GM12878 (cell line): ENCODE data around the gene TNNT1. TPM values are rescaled to one million over a fixed set of nuclear protein-coding genes. Genes with fewer than 3 reads are reported as not detected.

ENCODE experiments used
- ATAC-seq: fragments of 200-7000 bp; cut with Tn5 transposase; 3 replicates; pipeline ENCODE4 v1.9.1; 2020; ENCODE audit warnings: mild to moderate bottlenecking, moderate library complexity
- BruUV-seq: library from RNA; stranded (reverse); fragments of 400-500 nt; replicated peaks from 2 replicates; lab custom pipeline; 2021; lab: Mats Ljungman, UMichigan
- CTCF ChIA-PET: fragments of 300-600 bp; sonication (Branson Sonifier 250); formaldehyde crosslinking; extraction: SDS; loops from one replicate; lab custom pipeline; 2021; ENCODE audit warnings: inconsistent platforms; lab: Yijun Ruan, JAX
- POLR2A ChIA-PET: fragments of 350-600 bp; formaldehyde crosslinking; extraction: SDS; loops from one replicate; lab custom pipeline; 2021; ENCODE audit warnings: inconsistent platforms; lab: Charles Lee
- RAD21 ChIA-PET: fragments of 300-600 bp; sonication (Branson Sonifier 250); formaldehyde crosslinking; loops from one replicate; lab custom pipeline; 2023; ENCODE audit warnings: antibody characterized with exemption; ENCODE audit not compliant: unreplicated experiment; lab: Charles Lee
- SMC1A ChIA-PET: fragments of 300-600 bp; sonication (Branson Sonifier 250); formaldehyde crosslinking; loops from one replicate; lab custom pipeline; 2023; ENCODE audit not compliant: unreplicated experiment, uncharacterized antibody; lab: Charles Lee
- DNase-seq: peaks from one replicate; pipeline ENCODE4 v3.0.0-alpha.2; 2011; ENCODE audit warnings: low read depth, low spot score
- FAIRE-seq: peaks from 3 replicates; lab custom pipeline; 2011; peaks lifted over from hg19 to GRCh38; lab: Jason Lieb, UNC
- H2AFZ ChIP-seq: 2 replicates; pipeline ENCODE4 v1.6.0; 2011; ENCODE audit warnings: low read depth, low read length, control low read depth; ENCODE audit not compliant: control insufficient read depth
- H3K27ac ChIP-seq: 2 replicates; pipeline ENCODE4 v1.5.1; 2011; ENCODE audit warnings: control low read depth; ENCODE audit not compliant: control insufficient read depth, insufficient read depth
- H3K27me3 ChIP-seq, 2 experiments: replicated peaks in 1 of 2; 2 replicates each; pipeline versions ENCODE4 v1.6.0 to v1.6.1; 2011; ENCODE audit warnings: low read length in 1 of 2; ENCODE audit not compliant: control insufficient read depth in 2 of 2, insufficient read depth in 2 of 2
- H3K36me3 ChIP-seq, 2 experiments: 2 replicates each; pipeline ENCODE4 v1.5.1; 2011; ENCODE audit warnings: low read length in 1 of 2; ENCODE audit not compliant: control insufficient read depth in 2 of 2, insufficient read depth in 2 of 2
- H3K4me1 ChIP-seq: 2 replicates; pipeline ENCODE4 v1.6.1; 2011; ENCODE audit warnings: mild to moderate bottlenecking, low read length, moderate library complexity, mixed read lengths; ENCODE audit not compliant: control insufficient read depth, insufficient read depth
- H3K4me2 ChIP-seq: 2 replicates; pipeline ENCODE4 v1.6.0; 2011; ENCODE audit warnings: control low read depth; ENCODE audit not compliant: control insufficient read depth, insufficient read depth
- H3K4me3 ChIP-seq: fragments of 200-600 bp; sonication (generic); 2 replicates; pipeline ENCODE4 v1.5.1; 2016
- H3K79me2 ChIP-seq: 2 replicates; pipeline ENCODE4 v1.6.0; 2011; ENCODE audit warnings: low read length; ENCODE audit not compliant: control insufficient read depth, insufficient read depth
- H3K9ac ChIP-seq: 2 replicates; pipeline ENCODE4 v1.8.0; 2011; ENCODE audit warnings: low read length, control low read depth, mixed read lengths; ENCODE audit not compliant: control insufficient read depth, insufficient read depth
- H3K9me3 ChIP-seq: replicated peaks from 3 replicates; pipeline ENCODE4 v1.5.1; 2011; ENCODE audit warnings: mild to moderate bottlenecking, low read length; ENCODE audit not compliant: control insufficient read depth, insufficient read depth
- H4K20me1 ChIP-seq: 2 replicates; pipeline ENCODE4 v1.6.0; 2011; ENCODE audit not compliant: control insufficient read depth, insufficient read depth
- CEBPZ ChIP-seq: fragments of 150-350 bp; IDR thresholded peaks from 2 replicates; pipeline ENCODE4 v1.6.1; 2016; ENCODE audit warnings: low read depth, low read length
- NR2F1 ChIP-seq: fragments of 450-650 bp; conservative IDR thresholded peaks from 2 replicates; pipeline ENCODE4 v1.6.1; 2017; ENCODE audit warnings: mild to moderate bottlenecking
- NRF1 ChIP-seq: conservative IDR thresholded peaks from 2 replicates; pipeline ENCODE4 v1.6.1; 2011; ENCODE audit warnings: mild to moderate bottlenecking, low read depth, low read length, improper control_type of control experiment
- POLR2AphosphoS5 ChIP-seq: IDR thresholded peaks from 2 replicates; pipeline ENCODE4 v1.6.1; 2011; ENCODE audit warnings: mild to moderate bottlenecking, low read length, inconsistent platforms
- WGBS: methylation state at CpG from one replicate; pipeline ENCODE4 v1.1.6; 2016; ENCODE audit warnings: low lambda C conversion rate; ENCODE audit not compliant: insufficient replicate concordance, insufficient coverage; ENCODE audit errors: missing lambda C conversion rate; 5-methylcytosine and 5-hydroxymethylcytosine counted together
- in situ Hi-C: fragments of 300-500 bp; cut with MboI; formaldehyde crosslinking; loops from 9 replicates; pipeline ENCODE4 v1.14.3; 2018; ENCODE audit warnings: mixed read lengths
- intact Hi-C: fragments of 100-400 bp; cut with micrococcal nuclease; formaldehyde crosslinking; loops from one replicate; pipeline ENCODE4 v1.14.2; 2022; ENCODE audit not compliant: unreplicated experiment
- polyA plus RNA-seq, 11 experiments: library from polyadenylated mRNA; depleted of rRNA in 4 of 11; unstranded in 6 of 11; stranded (reverse) in 5 of 11; fragments of >200 nt; fragmentation: Nextera tagmentation in 4 of 11; fragmentation: Illumina TruSeq in 1 of 11; extraction: Ambion mirVana in 4 of 11; extraction: Trizol in 1 of 11; gene quantifications; 1 replicate in 1 of 11; 2 replicates in 10 of 11; pipeline versions ENCODE4 v1.2.1 to v1.2.3, GENCODE V29; 2011 to 2016; ENCODE audit warnings: inconsistent platforms in 2 of 11, missing spikeins in 2 of 11, low read depth in 1 of 11
- total RNA-seq, 4 experiments: library from RNA; depleted of rRNA in 3 of 4; stranded (reverse); fragments of >200 nt in 3 of 4; fragmentation: Illumina TruSeq in 1 of 4; extraction: Trizol in 1 of 4; gene quantifications; 2 replicates each; pipeline versions ENCODE4 v1.2.1 to v1.2.3, GENCODE V29; 2013 to 2021

The TNNT1 gene
- total and polyA plus RNA-seq, 10 of the 15 experiments (the other 5 are each of a cell fraction or from before 2014, with no cell fraction given), result 0.26 to 0.62 (median 0.37) TPM; not detected in 7

DNA sequence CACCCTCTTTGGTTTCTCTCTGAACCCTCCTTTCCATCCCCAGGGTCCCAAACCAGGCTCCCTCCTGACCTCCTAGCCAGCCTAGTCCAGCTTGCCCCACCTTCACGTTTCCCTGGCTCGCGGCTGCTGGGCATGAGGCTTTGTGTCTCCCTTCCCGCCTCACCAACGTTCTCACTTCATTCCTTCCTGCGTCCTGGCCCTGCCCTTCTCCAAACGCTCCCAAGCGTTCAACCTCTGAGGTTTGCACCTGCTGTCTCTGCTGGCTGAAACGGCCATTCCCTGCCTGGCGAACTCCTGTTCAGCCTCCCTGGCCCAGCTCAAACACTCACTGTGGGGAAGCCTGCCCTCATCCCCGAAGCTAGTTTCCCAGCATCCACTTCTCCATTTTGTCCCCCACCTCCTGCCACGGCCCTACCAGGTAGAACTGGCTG lies 61.0 kb downstream of the TNNT1 start (continued):
- TF ChIP-seq NR2F1 (no peak), NRF1 (no peak)
- TF ChIP-seq, all 136 proteins: peak for 0

DNA sequence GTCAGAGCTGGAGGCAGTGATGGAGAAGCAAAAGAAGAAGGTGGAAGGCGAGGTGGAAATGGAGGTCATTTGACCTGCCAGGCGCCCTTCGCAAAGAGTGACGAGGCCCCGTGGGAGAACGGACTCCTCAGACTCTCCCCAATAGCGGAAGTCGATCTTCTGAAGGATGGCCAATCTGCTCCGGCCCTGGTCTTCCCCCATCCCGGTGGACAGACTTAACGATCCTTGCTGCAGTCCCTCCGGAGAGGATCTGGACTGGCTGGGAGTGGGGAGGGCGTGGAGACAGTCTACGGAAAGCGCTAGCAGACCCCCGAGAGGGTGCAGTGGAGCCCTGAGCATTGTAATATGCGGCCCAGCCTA lies 61.5 kb downstream of the TNNT1 start:
- no peak for DNase-seq
- TF ChIP-seq CEBPZ (no peak), POLR2AphosphoS5 (no peak)
- BruUV-seq, result no TSS peak
- no peaks in the 10 kb centered on the region for H4K20me1 ChIP-seq
- ATAC-seq, result no peak
- CTCF ChIA-PET, result interaction anchor here (0.7 to 3.2 kb wide), 9 partner anchors 14 to 433 kb away, joined by 3 to 18 read pairs (median 5); partner anchors contain the start of gene RDH13
- no peak overlapping the region for H3K9ac ChIP-seq
- no peaks in the 10 kb centered on the region; the same call in 2 of the 3 replicates for H3K9me3 ChIP-seq
- H3K27ac ChIP-seq, result no peak overlapping the region
- SMC1A ChIA-PET, result interaction anchor here (1.3 kb wide), 1 partner anchor 434 kb away, joined by 3 read pairs; no protein-coding TSS in a partner anchor
- WGBS, result 36% methylated on average over 17 of the region's 17 CpGs
- in situ Hi-C loops (no loop called here), intact Hi-C loops (no loop called here)
- 0 out of 2 replicates have a peak, but pooled peaks cover 3% of the 10 kb centered on the region for H3K4me1 ChIP-seq
- peak overlapping the region; percentile 64 for H3K4me2 ChIP-seq
- no peak overlapping the region for H2AFZ ChIP-seq
- POLR2A ChIA-PET, result no interaction called here
- peaks cover 0 to 7% of the 10 kb centered on the region in 2 experiments; a peak in 2 of 4 replicates for H3K27me3 ChIP-seq
- H3K79me2 ChIP-seq, result no peaks in the 10 kb centered on the region
- FAIRE-seq, result no peak
- H3K36me3 ChIP-seq, result no peaks in the 10 kb centered on the region; a peak in 2 of 4 replicates
- H3K4me3 ChIP-seq, result peak overlapping the region; percentile 27; the same call in 1 of the 2 replicates
- RAD21 ChIA-PET, result no interaction called here
